HT1080 (cell line): Measurements from ENCODE around the gene CTSA. TPM values are rescaled to one million over a fixed set of nuclear protein-coding genes. Genes with fewer than 3 reads are reported as not detected.
"Not testable (repeated sequence)": the region's sequence is repeated elsewhere in the genome, so short reads cannot be mapped to it uniquely, and the experiment has no call there.

Experiments
- DNase-seq: peaks from one replicate; pipeline ENCODE4 v3.0.0-alpha.2; 2015; ENCODE audit warnings: low read depth
- total RNA-seq: library from RNA; depleted of rRNA; stranded (reverse); fragments of >200 nt; shearing (Covaris generic); gene quantifications from 2 replicates; pipeline ENCODE4 v1.2.3, GENCODE V29; 2014

CTSA gene
- total RNA-seq, 1 experiment from 2014 or later, result 115 TPM

DNA sequence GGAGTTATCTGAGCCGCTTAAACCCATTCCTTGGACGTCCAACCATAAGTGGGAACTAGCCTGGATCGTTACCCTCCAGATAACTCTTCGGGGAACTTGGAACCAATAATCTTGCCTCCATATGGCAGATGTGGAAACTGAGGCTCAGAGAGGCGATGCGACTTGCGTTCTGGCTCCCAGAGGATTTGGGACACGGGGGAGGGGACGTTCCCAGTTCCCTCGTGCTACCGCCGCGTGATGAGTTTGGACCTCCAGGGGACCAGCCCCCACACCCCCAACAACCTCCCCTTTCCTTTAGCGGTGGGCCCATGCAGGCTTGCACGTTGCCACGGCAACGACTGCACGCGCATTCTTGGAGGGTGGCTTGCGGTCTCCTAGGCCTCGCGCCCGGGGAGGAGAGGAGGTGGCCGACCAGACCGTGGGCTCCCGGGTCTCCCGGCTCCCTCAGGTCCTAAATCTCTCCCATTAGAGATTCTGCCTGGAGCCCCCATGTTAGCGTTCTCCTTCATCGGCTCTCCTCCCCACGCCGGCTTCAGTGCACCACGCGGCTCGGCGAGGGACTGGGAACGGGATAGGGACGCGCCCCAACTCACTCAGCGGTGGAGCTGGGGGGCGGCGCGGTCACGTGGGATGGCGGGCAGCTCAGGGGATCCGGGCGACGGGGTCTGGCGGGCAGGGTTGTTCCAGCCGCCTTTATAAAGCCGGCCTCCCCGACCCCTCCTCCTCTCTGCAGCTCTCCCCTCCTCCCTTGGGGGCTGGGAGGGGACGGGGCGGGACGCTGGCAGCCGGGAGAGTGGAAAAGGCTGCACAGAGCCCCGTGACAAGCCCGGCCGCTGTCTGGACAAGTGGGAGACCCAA lies 20.6 kb downstream of the CTSA start, which contains the start of gene PLTP:
Gene PLTP (minus strand): TSS at position 670 of the 858 bp plus-strand sequence. CDS start 703 bp downstream, outside the sequence.
- DNase-seq, result no peak

DNA sequence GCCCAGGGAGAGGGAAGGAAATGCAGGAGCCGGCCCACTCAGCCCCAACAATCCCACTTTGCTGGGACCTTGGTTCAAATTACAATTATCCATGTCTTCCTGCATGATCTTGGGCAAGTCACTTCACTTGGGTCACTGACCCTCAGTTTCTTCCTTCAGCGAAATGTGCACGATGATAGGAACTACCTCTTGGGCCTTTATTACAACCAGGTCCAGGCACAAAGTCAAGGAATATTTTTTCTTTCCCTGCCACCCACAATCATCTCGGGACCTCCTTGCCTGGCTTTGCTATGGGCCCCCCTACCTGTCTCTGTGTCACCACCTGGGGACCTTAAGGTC lies 21.2 kb downstream of the CTSA start:
- no peak for DNase-seq

DNA sequence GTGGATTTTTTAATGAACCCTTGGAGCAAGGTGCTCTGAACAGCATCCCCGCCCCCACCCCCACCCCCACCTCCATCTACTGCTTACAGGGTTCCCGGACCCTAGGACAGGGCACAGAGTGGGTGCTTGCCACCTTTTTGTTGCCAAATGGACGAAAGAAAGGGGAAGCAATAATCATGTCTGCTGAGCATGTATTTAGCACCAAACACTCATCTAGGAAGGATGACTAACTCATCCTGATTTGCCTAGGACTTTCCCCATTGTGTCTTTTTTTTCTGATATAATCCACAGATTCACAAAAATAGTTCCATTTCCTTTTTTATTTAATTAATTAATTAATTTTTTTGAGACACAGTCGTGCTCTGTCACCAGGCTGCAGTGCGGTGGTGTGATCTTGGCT lies 22.0 kb downstream of the CTSA start:
- no peak for DNase-seq

DNA sequence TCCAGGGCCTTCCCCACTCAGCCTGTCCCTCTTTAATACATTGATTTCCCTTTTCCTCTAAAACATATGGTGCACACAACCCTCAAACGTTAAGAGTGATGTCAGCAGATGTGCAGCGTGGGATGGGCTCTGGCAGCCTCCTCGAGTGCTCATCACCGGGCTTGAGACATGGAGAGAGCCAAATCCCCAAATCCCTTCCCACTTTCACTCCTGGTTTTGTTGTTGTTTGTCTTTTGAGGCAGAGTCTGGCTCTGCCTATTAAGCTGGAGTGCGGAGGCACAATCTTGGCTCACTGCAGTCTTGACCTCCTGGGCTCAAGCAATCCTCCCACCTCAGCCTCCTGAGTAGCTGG lies 26.6 kb downstream of the CTSA start:
- no peak for DNase-seq

- DNase-seq, result no peak
Observed at GRCh38 chr20:45918182-45918737, 27.1 kb downstream of the CTSA start.

GRCh38 chr20:45918779-45919537 lies 27.8 kb downstream of the CTSA start:
- no peak for DNase-seq

DNA sequence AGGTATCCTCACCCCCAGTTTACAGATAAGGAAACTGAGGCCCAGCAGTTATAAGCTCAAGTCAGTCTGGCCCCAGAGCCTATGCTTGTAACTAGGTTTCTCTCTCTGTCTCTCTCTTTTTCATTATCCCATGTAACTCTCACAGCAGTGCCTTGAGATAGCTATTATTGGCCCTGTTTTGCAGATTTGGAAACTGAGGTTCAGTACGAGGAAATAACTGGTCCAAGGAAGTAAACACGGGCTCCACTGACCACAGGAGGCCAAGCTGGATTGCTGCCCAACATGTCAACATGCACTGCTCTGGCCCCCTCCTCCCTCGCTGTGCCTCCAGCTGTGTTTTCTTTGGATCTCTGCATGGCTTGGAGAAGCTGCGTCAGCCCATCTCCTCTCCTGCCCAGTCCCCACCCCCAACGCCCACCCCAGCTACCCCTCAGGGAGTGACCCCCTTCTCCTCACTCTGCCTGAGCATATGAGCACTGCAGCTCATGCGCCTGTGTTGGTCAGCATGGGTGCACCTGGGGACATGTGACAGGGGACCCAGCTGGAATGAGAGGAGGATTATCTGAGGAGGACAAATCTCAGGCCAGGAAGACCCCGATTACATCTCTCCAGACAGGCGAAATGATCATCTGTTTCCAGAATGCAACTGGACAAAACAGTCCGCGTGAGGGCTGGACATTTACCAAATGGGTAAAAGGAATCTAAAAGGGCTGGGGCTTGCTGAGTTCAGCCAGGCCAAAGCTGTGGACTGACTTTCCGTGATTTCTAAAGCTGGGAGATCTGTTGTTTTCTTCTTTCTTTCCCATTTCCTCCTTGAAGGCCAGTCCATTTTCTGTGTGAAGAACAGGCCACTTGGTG lies 28.6 kb downstream of the CTSA start:
- no peak for DNase-seq

DNA sequence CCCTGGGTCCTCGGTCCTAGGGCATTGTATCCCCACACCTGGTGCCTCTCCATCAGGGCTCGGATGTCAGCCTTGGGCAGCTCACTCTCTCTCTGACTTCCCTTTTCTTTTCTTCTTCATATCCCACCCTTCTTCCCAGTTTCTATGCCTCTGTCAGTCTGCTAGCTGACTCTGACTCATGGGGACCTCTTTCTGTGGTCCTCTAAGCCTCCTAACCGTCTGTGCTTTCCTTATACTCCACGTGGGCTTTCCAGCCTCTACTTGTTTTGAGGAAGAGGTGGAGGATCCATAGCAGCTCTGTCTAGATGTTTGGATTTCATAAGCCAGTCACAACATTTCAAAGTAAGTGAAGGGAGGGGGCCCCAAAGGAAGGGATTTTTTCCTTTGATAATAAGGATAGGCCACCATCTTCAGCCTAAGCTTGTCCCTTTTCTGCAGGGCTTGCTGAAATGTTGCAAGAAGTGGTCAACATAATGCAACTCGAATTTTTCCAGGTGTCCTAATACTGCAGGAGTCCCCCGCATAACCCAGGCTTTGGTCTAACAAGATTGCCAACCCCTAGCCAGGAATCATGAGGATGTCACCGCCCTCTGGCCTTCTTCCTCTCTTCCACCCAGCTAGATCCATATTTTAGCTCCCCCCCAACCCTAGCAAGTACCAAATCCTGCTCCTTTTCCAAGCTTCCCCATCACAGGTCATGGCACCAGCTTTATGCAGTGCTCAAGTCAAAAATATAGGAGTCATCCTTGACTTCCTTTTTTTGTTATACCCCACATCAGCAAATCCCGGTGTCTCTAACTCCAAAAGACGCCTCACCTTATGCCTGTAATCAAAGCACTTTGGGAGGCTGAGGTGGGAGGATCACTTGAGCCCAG lies 29.6 kb downstream of the CTSA start:
- DNase-seq, result no peak

GRCh38 chr20:45921337-45922189 lies 30.4 kb downstream of the CTSA start:
- no peak for DNase-seq

GRCh38 chr20:45924391-45925261 lies 33.5 kb downstream of the CTSA start:
- DNase-seq, result no peak

DNA sequence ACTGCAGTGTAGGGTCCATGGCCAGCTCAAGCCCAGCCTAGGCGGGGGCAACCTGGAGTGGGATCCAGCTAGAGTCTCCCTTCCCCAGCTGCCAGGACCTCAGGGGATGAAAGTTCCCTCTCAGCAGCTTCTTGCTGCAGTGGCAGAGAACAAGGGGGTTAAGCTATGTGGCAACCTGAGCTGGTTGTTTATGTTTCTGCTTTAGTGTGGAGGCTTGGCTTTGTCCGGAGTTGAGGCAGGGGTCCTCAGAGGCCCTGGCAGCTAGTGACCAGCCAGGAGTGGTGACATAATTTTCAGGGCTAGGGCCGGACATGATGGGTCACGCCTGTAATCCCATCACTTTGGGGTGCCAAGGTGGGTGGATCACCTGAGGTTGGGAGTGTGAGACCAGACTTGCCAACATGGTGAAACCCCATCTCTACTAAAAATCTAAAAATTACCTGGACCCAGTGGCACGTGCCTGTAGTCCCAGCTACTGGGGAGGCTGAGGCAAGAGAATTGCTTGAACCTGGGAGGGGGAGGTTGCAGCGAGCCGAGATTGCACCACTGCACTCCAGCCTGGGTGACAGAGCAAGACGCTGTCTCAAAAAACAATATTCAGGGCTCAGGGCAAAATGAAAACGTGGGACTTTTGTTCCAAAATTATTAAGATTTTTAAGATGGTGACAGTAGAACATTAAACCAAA lies 34.8 kb downstream of the CTSA start:
- no peak for DNase-seq

DNA sequence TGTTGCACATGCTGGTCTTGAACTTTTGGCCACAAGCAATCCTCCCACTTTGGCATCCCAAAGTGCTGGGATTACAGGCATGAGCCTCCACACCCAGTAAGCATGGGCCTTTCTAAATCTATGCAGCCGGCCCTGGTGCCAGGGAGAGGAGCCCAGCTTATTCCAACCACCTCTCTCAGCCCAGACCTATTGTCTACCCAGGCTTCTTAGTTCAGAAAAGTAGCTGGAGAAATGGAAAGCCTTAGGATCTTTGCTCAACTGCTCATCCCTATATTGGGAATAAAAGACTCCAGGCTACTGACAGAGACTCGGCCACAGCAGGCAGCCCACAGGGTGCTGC lies 35.6 kb downstream of the CTSA start:
- no peak for DNase-seq

DNA sequence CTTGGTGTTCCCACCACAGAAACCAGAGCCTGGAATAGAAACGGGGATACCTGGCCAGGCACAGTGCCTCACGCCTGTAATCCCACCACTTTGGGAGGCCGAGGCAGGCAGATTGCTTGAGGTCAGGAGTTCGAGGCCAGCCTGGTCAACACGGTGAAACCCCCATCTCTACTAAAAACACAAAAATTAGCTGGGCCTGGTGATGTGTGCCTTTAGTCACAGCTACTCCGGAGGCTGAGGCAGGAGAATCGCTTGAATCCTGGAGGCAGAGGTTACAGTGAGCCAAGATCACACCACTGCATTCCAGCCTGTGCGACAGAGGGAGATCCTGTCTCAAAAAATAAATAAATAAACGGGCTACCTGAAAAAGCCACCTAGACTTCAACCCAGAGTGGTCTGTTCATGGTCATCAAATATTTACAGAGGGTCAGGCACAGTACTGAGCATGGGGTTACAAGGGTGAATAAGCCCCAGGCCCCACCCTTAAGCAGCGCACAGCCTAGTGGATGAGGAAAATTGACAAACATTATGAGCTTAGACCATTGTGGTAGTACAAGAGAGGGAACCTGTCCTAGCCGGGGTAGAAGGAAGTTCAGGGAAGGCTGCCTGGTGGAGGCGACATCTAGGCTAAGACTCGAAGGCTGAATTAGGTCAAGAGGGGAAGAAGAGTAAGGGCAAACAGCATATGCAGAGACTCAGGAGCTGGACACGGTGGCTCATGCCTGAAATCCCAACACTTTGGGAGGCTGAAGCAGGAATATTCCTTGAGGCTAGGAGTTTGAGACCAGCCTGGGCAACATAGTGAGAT lies 36.1 kb downstream of the CTSA start:
- DNase-seq, result no peak

- not testable (repeated sequence) for DNase-seq
Observed at GRCh38 chr20:45931680-45932079, 40.5 kb downstream of the CTSA start.

DNA sequence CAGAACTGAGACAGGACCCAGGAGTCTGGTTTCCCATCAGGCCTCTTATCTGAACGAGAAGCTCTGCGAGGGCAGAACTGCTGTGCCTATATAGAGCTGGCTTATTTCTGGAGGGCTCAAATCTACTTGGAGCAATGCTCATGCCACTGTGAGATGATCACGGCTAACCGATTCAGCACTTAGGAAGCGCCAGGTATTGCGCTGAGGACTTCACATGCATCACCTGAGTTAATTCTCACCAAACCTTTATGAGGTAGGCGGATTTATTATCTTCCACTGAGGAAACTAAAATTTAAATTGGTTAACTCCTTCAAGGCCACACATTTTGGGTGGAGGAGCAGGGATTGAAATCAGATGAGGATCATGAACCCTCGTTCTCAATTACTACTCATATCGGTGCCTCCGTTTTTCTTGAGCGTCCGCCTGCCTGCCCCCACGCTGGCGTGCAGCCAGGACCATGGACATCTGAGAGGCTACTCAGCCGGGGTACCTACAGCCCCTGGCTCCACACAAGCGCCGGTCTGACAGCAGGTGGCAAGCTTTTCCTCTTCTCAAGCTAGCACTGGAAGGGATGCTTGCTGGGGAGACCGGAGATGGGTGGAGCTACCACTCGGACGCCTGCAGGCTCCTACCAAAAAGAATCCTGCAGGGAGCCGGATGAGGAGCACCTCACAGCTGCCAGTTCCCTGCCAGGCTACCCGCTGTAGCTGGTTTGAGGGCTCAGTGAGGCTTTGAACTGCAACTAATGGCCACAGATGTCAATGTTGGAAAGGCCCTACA lies 42.3 kb downstream of the CTSA start:
- DNase-seq, result peak; percentile 88

GRCh38 chr20:45934046-45934585 lies 43.0 kb downstream of the CTSA start:
- DNase-seq, result peak; percentile 58
